Hematopoietic multipotent progenitor cell treated with erythropoietin and hydrocortisone succinate and interleukin-3 and kit ligand, for 15 days (in vitro differentiated cells): ENCODE measurements around the gene IQCN.

Experiments used
- DNase-seq: peaks from one replicate; pipeline ENCODE4 v3.0.0-alpha.2; 2015; ENCODE audit warnings: low spot score

IQCN gene

GRCh38 chr19:18274219-18274780 lies at the start of gene IQCN:
TSS of gene IQCN (minus strand) at chr19:18274452. CDS start at chr19:18269478, 4,974 bp downstream.
- no peak for DNase-seq

- peak; percentile 98 for DNase-seq
Measured at GRCh38 chr19:18322759-18323460, 48.7 kb upstream of the IQCN start, which contains the start of gene LSM4. TSS of gene LSM4 (minus strand) at chr19:18323076. CDS start at chr19:18323020, 56 bp downstream.

GRCh38 chr19:18322318-18322758 lies 48.1 kb upstream of the IQCN start:
- peak; percentile 52 for DNase-seq

GRCh38 chr19:18321734-18322102 lies 47.5 kb upstream of the IQCN start:
- DNase-seq: no peak

- DNase-seq: no peak
Measured at GRCh38 chr19:18320865-18321733, 46.8 kb upstream of the IQCN start.

GRCh38 chr19:18319591-18320135 lies 45.4 kb upstream of the IQCN start:
- no peak for DNase-seq

- DNase-seq: peak; percentile 51
Measured at GRCh38 chr19:18317961-18318800, 43.9 kb upstream of the IQCN start.

- no peak for DNase-seq
Measured at GRCh38 chr19:18313398-18313797, 39.1 kb upstream of the IQCN start.

- DNase-seq: no peak
Measured at GRCh38 chr19:18312092-18312534, 37.9 kb upstream of the IQCN start.

- no peak for DNase-seq
Measured at GRCh38 chr19:18311502-18312091, 37.3 kb upstream of the IQCN start.

GRCh38 chr19:18310966-18311365 lies 36.7 kb upstream of the IQCN start:
- DNase-seq: no peak

GRCh38 chr19:18310118-18310909 lies 36.1 kb upstream of the IQCN start:
- DNase-seq: no peak

GRCh38 chr19:18309525-18310064 lies 35.3 kb upstream of the IQCN start:
- DNase-seq: no peak

- no peak for DNase-seq
Measured at GRCh38 chr19:18308948-18309325, 34.7 kb upstream of the IQCN start.

GRCh38 chr19:18308051-18308947 lies 34.0 kb upstream of the IQCN start:
- no peak for DNase-seq

- no peak for DNase-seq
Measured at GRCh38 chr19:18307271-18307681, 33.0 kb upstream of the IQCN start.

- DNase-seq: no peak
Measured at GRCh38 chr19:18306888-18307260, 32.6 kb upstream of the IQCN start.

- DNase-seq: no peak
Measured at GRCh38 chr19:18306209-18306887, 32.1 kb upstream of the IQCN start.
